Glomerular visceral epithelial cell (primary cell): ENCODE results near the gene PLCB4.

ENCODE experiments used
- DNase-seq: peaks from one replicate; pipeline ENCODE4 v3.0.0-alpha.2; 2016; ENCODE audit errors: extremely low spot score

The PLCB4 gene

GRCh38 chr20:9321007-9321406 lies 252.1 kb downstream of the PLCB4 start:
- no peak for DNase-seq

- DNase-seq, result no peak
Measured at GRCh38 chr20:9322661-9323060, 253.8 kb downstream of the PLCB4 start.

- peak; percentile 20 for DNase-seq
Measured at GRCh38 chr20:9323622-9324021, 254.7 kb downstream of the PLCB4 start.

DNA sequence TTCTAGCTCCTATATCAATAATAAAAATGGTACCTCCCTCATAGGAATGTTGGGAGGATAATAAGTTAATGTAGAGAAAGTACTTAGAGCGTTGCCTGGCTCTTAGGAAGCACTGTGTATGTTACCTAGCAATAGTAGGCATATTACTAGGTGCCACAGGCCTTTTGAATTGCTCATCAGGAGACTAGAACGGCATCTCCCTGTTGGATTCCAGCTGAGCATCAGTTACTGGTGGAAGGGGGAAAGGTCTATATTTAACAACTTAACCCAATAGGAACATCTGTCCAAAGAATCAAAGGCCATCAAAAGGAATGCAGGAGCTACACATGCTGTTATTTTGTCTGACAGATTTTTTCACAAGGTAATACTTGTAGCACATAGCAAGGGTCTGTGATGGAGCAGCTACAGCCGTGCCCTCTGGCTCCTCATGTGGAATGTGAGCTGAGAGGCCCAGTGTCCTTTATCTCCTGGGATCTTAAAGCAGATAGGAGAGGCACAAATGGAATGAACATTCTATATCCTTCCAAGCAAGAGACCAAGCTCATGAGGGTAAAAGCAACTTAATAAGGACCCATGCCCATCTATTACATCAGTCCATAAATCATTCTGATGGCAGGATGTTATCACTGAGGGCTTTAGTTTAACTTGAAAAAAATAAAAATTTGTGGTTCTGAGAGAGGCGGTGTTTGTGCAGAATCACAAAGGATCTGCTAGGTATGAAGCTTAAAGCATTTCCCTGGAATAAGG lies 260.6 kb downstream of the PLCB4 start:
- DNase-seq, result no peak

DNA sequence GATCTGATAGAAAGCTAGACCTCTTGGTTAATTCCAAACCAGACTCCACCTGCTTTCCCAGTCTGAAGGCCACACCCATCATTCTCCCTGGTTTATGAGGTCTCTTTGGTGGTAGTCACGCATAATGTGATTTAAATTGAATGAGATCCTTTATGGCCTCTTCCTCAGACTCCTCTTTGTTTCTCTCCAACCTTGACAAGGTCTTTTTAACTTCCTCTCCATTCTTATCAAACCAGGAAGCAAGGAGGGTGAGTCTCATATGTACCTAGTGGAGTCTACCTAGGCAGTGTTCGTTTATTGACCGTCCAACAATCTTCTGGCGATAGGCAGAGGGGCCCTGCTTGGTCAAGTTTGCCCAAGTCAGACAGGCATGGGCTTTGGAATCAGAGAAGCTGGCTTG lies 261.3 kb downstream of the PLCB4 start:
- DNase-seq, result no peak

DNA sequence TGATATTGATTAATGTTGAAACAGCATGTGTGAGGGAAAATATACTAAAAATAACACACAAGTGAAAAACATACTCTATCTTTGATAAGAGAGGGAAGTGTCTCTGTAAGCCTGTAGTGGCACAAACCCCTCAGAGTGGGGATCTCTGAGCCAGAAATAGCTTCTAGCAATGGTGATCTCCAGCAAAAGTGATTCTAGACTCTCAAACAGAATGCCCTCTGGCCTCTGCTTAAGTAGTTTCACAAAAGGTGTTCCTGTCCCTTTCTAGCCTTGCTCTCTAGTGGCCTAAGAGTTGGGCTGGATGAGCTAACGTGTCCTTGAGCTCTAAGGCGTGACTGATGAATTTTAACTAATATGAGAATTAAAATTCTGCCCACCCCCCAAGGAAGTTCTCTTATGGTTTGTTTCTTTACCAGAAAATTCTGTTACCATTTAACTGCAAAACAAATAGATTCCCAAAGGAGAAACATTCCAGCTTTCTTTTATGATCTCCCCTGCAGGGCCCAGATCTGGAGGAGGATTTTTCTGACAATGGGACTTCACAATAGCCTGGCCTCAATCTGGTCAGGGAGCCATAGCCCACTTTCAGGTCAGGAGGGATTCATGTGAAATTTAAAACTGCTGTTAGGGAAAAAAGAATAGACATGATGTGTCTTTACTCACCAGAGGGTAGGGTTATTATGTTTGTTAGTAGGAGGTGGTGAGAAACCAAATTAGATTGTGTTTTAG lies 263.0 kb downstream of the PLCB4 start:
- DNase-seq, result no peak

DNA sequence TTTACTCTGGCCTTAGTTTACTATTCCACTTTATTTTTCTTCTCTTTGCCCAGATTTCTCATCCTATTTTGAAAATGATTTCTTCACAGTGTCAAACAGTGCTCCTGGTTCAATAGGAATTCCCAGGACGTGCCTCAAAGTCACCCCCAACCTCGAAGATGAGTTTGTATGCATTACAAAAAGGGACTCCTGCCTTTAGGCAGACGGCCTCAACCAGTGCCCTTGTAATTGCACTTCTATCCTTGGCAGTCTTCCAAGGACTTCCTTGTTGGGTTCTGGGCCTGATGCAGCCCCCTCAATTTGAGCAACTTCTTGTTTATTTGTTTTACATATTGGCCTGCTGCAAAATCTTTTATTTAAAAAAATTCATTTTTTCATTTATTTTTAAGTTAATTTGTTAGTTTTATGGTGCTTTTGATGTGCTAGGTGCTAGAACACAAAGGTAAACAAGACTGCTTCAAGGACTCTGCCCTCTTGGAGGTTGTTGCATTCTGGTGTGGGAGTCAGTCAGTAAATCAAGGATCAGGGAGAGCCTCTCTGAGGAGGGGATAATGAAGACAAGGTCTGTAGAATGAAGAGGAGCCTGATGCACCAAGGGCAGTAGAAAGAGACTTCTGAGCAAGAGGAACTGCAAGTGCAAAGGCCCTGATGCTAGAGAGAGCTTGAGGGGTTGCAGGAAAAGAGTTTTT lies 264.0 kb downstream of the PLCB4 start:
- no peak for DNase-seq

GRCh38 chr20:9334866-9335265 lies 266.0 kb downstream of the PLCB4 start:
- DNase-seq, result no peak

- DNase-seq, result no peak
Measured at GRCh38 chr20:9338101-9338500, 269.2 kb downstream of the PLCB4 start.

GRCh38 chr20:9339708-9340107 lies 270.8 kb downstream of the PLCB4 start:
- no peak for DNase-seq

DNA sequence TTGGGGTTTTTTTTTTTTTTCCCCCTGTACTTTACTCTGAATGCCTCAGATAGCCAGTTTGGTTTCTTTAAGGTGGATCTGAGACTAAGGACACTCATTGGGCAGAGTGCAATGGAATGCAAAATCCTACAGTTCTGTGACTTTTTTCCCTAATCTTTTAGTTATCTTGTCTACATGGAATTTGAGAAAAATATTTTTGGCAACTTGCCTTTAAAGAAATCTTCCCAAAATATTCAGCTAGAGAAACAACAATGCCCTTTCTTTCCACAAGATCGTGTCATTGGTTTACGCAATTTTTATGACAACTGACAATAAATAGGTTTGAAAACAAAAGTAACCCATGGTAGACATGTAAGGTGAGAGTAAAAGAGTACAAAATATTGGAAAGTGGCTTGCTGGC lies 273.8 kb downstream of the PLCB4 start:
- DNase-seq, result no peak

GRCh38 chr20:9344083-9344920 lies 275.4 kb downstream of the PLCB4 start:
- DNase-seq, result peak; percentile 60

GRCh38 chr20:9348316-9348715 lies 279.4 kb downstream of the PLCB4 start:
- DNase-seq, result no peak

DNA sequence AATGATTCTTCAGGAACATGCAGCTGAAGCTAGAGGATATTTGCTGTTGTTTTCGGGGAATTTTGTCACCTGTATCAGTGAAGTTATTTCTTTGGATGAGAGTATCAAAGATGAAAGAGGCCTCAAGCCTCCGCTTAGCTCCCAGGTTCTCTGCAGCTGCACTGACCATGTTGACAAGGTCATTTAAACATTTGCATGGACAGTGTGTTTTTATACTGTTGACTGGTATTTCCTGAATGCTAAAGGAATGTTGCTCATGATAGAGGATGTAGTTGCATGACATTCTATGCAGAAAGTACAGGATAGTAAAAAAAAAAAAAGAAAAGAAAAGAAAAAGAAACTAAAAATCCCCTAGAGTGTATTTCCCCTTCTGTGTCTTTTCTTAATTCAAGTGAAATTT lies 279.9 kb downstream of the PLCB4 start:
- no peak for DNase-seq

- no peak for DNase-seq
Measured at GRCh38 chr20:9349249-9349648, 280.4 kb downstream of the PLCB4 start.

GRCh38 chr20:9352739-9353138 lies 283.9 kb downstream of the PLCB4 start:
- no peak for DNase-seq

DNA sequence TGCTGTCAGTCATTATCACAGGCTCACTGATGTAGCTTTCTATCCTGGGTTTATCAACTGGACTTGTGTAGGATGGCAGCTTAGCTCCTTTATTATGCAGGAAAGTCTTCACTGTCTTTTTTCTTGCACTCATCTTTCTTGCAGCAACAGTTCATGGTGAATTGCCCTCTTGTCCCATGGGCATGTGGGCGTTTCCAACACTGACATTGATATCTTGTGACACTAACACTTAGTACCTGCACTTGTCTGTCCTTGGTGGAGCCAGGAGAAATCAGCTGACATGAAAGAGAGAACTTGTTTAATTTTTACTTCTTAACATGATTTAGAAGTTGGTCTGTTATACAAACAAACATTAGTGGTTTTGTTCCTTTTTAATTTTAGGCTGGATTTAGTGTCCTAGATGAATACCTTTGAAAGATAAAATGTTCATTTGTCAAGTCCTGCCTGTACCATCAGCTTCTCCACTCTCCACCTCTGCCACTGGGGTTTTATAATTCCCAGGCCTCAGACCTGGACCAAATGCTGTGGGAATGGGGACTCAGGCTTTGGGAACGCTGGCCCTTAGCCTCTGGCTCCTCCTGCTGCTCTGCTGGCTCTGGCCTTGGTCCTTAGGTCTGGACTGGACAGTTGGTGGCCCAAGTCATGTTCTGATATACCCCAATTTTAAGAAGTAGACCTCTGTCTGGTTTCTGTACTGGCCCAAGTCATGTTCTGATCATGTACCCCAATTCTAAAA lies 284.5 kb downstream of the PLCB4 start:
- no peak for DNase-seq

DNA sequence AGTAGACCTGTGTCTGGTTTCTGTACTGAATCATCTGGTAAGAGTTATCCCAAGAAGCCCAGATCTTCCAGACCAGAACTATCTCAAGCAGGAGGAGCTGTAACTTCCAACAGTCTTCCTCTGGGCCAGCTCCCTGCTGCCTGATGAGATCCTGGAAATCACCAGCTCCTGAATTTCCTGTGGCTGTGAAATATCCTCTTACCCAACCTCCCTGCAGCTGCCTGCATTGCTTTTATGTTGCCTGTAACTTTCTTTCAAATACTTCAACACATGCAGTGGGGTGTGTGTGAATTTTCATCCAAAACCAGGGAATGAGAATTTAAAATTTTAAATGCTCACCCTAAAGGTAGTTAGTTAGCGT lies 285.0 kb downstream of the PLCB4 start:
- no peak for DNase-seq

DNA sequence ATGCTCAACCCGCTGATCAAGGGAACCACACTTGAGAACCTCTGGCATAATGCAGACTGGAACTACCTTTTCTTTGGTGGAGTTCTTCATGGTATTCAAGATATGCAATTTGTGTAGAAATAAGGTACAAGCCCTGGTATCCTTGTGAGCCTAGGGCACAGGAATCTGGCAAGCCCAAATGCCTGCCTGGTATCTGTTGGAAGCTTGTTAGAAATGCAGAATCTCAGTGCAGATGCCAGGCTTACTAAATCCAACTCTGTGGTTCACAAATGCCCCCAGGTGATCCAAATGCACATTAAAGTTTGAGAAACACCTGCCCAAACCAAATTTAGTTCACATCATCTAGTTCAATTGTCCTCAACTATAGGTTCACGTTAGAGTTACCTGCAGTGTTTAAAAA lies 285.7 kb downstream of the PLCB4 start:
- DNase-seq, result no peak

- DNase-seq, result no peak
Measured at GRCh38 chr20:9358001-9358400, 289.1 kb downstream of the PLCB4 start.

DNA sequence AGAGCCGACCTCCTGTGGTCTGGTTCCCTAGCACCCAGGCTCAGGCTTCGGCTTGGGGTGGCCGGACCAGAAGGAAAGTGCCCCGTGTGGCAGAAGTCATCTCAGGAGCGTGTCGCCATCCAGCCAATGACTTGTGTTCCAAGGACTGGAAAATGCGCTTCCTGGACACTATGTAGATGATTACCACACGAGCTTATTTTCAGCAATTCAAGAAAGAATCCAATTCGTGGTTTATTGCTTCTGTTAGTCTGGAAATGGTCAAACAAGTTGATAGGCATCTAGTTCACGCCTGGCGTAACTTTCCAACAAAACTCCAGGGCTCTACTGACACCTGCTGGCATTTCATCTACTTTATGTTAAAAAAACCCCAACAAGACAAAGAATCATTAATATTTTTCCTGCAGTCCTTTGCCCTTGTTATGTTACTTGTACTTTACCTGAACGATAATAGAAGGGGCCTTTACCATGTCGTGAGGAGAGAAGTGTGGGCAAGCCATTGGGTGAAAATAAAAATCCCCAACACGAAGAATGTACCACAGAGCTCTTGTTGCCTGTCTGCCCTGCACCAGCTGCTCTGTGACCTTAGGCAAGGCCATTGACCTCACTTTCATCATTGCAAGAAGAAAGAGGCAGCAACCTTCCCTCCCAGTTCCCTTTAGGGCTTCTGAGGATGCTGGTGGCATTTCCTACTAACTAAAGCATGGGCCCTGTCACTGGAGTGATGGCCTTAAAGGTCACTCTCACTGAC lies 290.8 kb downstream of the PLCB4 start:
- DNase-seq, result peak; percentile 72
